Pulmonary artery endothelial cell (primary cell): ENCODE measurements around the gene FLT1. TPM values are rescaled to one million over a fixed set of nuclear protein-coding genes. Genes with fewer than 3 reads are reported as not detected.

ENCODE experiments used
- DNase-seq: peaks from one replicate; pipeline ENCODE4 v3.0.0-alpha.2; 2011; ENCODE audit warnings: low read depth, low spot score
- total RNA-seq: library from RNA; depleted of rRNA; stranded (reverse); fragments of >200 nt; gene quantifications from 2 replicates; pipeline ENCODE4 v1.2.3, GENCODE V29; 2014

FLT1 gene
- total RNA-seq, 1 donor from 2014 or later, result 110 TPM

- DNase-seq, result no peak
Measured at GRCh38 chr13:28394422-28394821, 100.5 kb downstream of the FLT1 start.

GRCh38 chr13:28392896-28393505 is 101.9 kb downstream of the FLT1 start:
- no peak for DNase-seq

GRCh38 chr13:28392428-28392827 is 102.5 kb downstream of the FLT1 start:
- DNase-seq, result no peak

- DNase-seq, result no peak
Measured at GRCh38 chr13:28387740-28388501, 107.0 kb downstream of the FLT1 start.

- DNase-seq, result no peak
Measured at GRCh38 chr13:28385362-28385761, 109.6 kb downstream of the FLT1 start.

GRCh38 chr13:28384789-28385188 is 110.1 kb downstream of the FLT1 start:
- DNase-seq, result no peak

- DNase-seq, result no peak
Measured at GRCh38 chr13:28380319-28380718, 114.6 kb downstream of the FLT1 start.

GRCh38 chr13:28379371-28380083 is 115.4 kb downstream of the FLT1 start:
- no peak for DNase-seq

- no peak for DNase-seq
Measured at GRCh38 chr13:28376604-28377003, 118.3 kb downstream of the FLT1 start.

GRCh38 chr13:28375250-28375930 is 119.5 kb downstream of the FLT1 start:
- DNase-seq, result no peak

- DNase-seq, result no peak
Measured at GRCh38 chr13:28373810-28374209, 121.1 kb downstream of the FLT1 start.

GRCh38 chr13:28370448-28370847 is 124.5 kb downstream of the FLT1 start:
- no peak for DNase-seq

GRCh38 chr13:28358708-28359107 is 136.2 kb downstream of the FLT1 start:
- DNase-seq, result no peak

GRCh38 chr13:28357911-28358433 is 137.0 kb downstream of the FLT1 start:
- DNase-seq, result no peak

- DNase-seq, result no peak
Measured at GRCh38 chr13:28357247-28357825, 137.6 kb downstream of the FLT1 start.

GRCh38 chr13:28356561-28357021 is 138.3 kb downstream of the FLT1 start:
- DNase-seq, result no peak

- peak; percentile 78 for DNase-seq
Measured at GRCh38 chr13:28355822-28356371, 139.0 kb downstream of the FLT1 start.

- no peak for DNase-seq
Measured at GRCh38 chr13:28355046-28355821, 139.7 kb downstream of the FLT1 start.

- DNase-seq, result no peak
Measured at GRCh38 chr13:28353679-28354078, 141.2 kb downstream of the FLT1 start.
